Measurements from ENCODE around the gene TMEM41B. TPM values are rescaled to one million over a fixed set of nuclear protein-coding genes. Genes with fewer than 3 reads are reported as not detected.

The TMEM41B gene
- total RNA-seq, 1 donor from 2014 or later = 31.6 TPM

GRCh38 chr11:9267680-9268079, 46.7 kb downstream of the TMEM41B start:
- Mint-ChIP-seq H3K9me3 (ENCODE audit: unreplicated experiment) (no peaks in the 10 kb centered on the region), H3K27ac (ENCODE audit: unreplicated experiment) (no peak overlapping the region), H3K4me3 (ENCODE audit: unreplicated experiment) (no peak overlapping the region), H3K4me1 (ENCODE audit: unreplicated experiment) (peaks cover 16% of the 10 kb centered on the region), H3K27me3 (ENCODE audit: unreplicated experiment) (peaks cover 12% of the 10 kb centered on the region), H3K36me3 (ENCODE audit: low read depth, unreplicated experiment) (no peaks in the 10 kb centered on the region)
- no peak for DNase-seq (ENCODE audit: low spot score)
- no peak for TF ChIP-seq CTCF (IDR thresholded peaks at IDR 0.05; ENCODE audit: unreplicated experiment)

GRCh38 chr11:9266926-9267325, 47.5 kb downstream of the TMEM41B start:
- H3K27me3 Mint-ChIP-seq (ENCODE audit: unreplicated experiment) = peaks cover 12% of the 10 kb centered on the region
- no peak for TF ChIP-seq CTCF (IDR thresholded peaks at IDR 0.05; ENCODE audit: unreplicated experiment)
- no peaks in the 10 kb centered on the region for H3K9me3 Mint-ChIP-seq (ENCODE audit: unreplicated experiment)
- peaks cover 19% of the 10 kb centered on the region for H3K4me1 Mint-ChIP-seq (ENCODE audit: unreplicated experiment)
- H3K4me3 Mint-ChIP-seq (ENCODE audit: unreplicated experiment) = no peak overlapping the region
- no peak for DNase-seq (ENCODE audit: low spot score)
- H3K27ac Mint-ChIP-seq (ENCODE audit: unreplicated experiment) = no peak overlapping the region
- H3K36me3 Mint-ChIP-seq (ENCODE audit: low read depth, unreplicated experiment) = no peaks in the 10 kb centered on the region

GRCh38 chr11:9266132-9266736, 48.2 kb downstream of the TMEM41B start:
- H3K36me3 Mint-ChIP-seq (ENCODE audit: low read depth, unreplicated experiment) = no peaks in the 10 kb centered on the region
- H3K9me3 Mint-ChIP-seq (ENCODE audit: unreplicated experiment) = no peaks in the 10 kb centered on the region
- H3K4me3 Mint-ChIP-seq (ENCODE audit: unreplicated experiment) = peak overlapping the region; percentile 88
- DNase-seq (ENCODE audit: low spot score) = no peak
- peaks cover 13% of the 10 kb centered on the region for H3K27me3 Mint-ChIP-seq (ENCODE audit: unreplicated experiment)
- no peak for TF ChIP-seq CTCF (IDR thresholded peaks at IDR 0.05; ENCODE audit: unreplicated experiment)
- peaks cover 23% of the 10 kb centered on the region for H3K4me1 Mint-ChIP-seq (ENCODE audit: unreplicated experiment)
- peak overlapping the region; percentile 74 for H3K27ac Mint-ChIP-seq (ENCODE audit: unreplicated experiment)

- TF ChIP-seq CTCF (IDR thresholded peaks at IDR 0.05; ENCODE audit: unreplicated experiment) = no peak
- no peaks in the 10 kb centered on the region for H3K36me3 Mint-ChIP-seq (ENCODE audit: low read depth, unreplicated experiment)
- peak; percentile 86 for DNase-seq (ENCODE audit: low spot score)
- H3K4me1 Mint-ChIP-seq (ENCODE audit: unreplicated experiment) = peaks cover 24% of the 10 kb centered on the region
- peak within 1 kb of the TSS; percentile 76 for H3K27ac Mint-ChIP-seq (ENCODE audit: unreplicated experiment)
- no peaks in the 10 kb centered on the region for H3K9me3 Mint-ChIP-seq (ENCODE audit: unreplicated experiment)
- H3K27me3 Mint-ChIP-seq (ENCODE audit: unreplicated experiment) = peaks cover 13% of the 10 kb centered on the region
- H3K4me3 Mint-ChIP-seq (ENCODE audit: unreplicated experiment) = peak within 1 kb of the TSS; percentile 97
These were observed 48.9 kb downstream of the TMEM41B start, which contains the start of gene DENND5A for GRCh38 chr11:9265211-9266131. TSS of gene DENND5A (minus strand) at chr11:9265350. CDS start at chr11:9265069, 281 bp downstream.
